ENCODE results near the gene UGT1A5.
"Not testable (repeated sequence)": the region's sequence is repeated elsewhere in the genome, so short reads cannot be mapped to it uniquely, and the experiment has no call there.

UGT1A5 gene

DNA sequence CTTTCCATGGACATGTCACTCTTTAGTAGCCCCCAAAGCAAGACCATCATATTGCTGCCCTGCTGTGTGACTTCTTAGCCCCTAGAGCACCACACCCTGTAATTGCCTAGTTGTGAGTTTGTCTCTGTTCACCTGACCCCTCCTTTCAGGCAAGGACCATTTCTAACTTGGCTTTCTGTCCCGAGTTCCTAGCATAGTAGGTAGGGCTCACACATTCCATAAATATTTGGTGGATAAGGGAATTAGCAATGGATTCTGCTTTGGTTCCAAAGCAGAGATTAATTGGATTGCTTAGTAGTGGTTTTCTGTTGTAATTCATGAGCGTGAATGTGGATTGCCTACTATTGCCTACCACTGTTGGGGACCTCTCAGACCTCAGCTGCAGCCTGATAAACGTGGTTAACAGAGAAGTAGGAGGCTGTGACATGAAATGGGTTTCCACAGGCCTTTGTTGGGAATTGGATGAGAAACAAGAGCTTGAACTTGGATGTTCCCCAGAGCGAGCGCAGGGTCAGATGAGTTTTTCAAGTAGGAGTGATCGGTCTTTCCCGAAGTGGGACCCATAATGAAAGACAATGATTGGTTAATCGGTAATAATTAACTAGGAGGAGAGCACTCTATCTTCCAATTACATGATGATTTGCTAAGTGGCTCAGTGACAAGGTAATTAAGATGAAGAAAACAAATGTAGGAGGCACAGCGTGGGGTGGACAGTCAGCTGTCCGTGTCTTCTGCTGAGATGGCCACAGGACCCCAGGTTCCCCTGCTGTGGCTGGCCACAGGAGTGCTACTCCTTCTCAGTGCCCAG is 34.0 kb downstream of the UGT1A5 start:
- Histone ChIP-seq H3K36me3 (ENCODE audit: control insufficient read depth, insufficient read depth, low read length) (no peaks in the 10 kb centered on the region), H3K9ac (ENCODE audit: low read depth, low read length) (no peak overlapping the region), H3K4me3 (ENCODE audit: low read depth, low read length) (no peak overlapping the region), H3K27me3 (ENCODE audit: control insufficient read depth, insufficient read depth, low read length) (no peaks in the 10 kb centered on the region), H3K27ac (ENCODE audit: low read depth, low read length) (no peak overlapping the region), H3K9me3 (ENCODE audit: control insufficient read depth, insufficient read depth, low read length) (peaks cover 34% of the 10 kb centered on the region), H3K4me1 (ENCODE audit: control insufficient read depth, insufficient read depth, low read length) (no peaks in the 10 kb centered on the region)

- Histone ChIP-seq H3K27me3 (ENCODE audit: control insufficient read depth, insufficient read depth, low read length) (no peaks in the 10 kb centered on the region), H3K4me3 (ENCODE audit: low read depth, low read length) (no peak overlapping the region), H3K9me3 (ENCODE audit: control insufficient read depth, insufficient read depth, low read length) (peaks cover 32% of the 10 kb centered on the region), H3K27ac (ENCODE audit: low read depth, low read length) (no peak overlapping the region), H3K36me3 (ENCODE audit: control insufficient read depth, insufficient read depth, low read length) (no peaks in the 10 kb centered on the region), H3K4me1 (ENCODE audit: control insufficient read depth, insufficient read depth, low read length) (no peaks in the 10 kb centered on the region), H3K9ac (ENCODE audit: low read depth, low read length) (no peak overlapping the region)
Measured at GRCh38 chr2:233747283-233747544, 34.5 kb downstream of the UGT1A5 start.

DNA sequence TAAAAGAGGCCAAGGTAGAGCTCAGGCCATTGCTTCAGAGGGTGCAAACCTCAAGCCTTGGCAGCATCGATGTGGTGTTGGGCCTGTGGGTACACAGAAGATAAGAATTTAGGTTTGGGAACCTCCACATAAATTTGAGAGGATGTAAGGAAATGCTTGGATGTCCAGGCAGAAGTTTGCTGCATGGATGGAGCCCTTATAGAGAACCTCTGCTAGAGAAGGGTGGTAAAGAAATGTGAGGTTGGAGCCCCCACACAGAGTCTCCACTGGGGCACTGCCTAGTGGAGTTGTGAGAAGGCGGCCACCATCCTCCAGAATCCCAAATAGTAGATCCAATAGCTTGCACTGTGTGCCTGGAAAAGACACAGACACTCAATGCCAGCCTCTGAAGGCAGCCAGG is 38.0 kb downstream of the UGT1A5 start:
- H3K4me1 ChIP-seq (ENCODE audit: control insufficient read depth, insufficient read depth, low read length); H3K4me3 ChIP-seq (ENCODE audit: low read depth, low read length); H3K27ac ChIP-seq (ENCODE audit: low read depth, low read length); H3K9ac ChIP-seq (ENCODE audit: low read depth, low read length); H3K27me3 ChIP-seq (ENCODE audit: control insufficient read depth, insufficient read depth, low read length); H3K36me3 ChIP-seq (ENCODE audit: control insufficient read depth, insufficient read depth, low read length): not testable (repeated sequence)
- H3K9me3 ChIP-seq (ENCODE audit: control insufficient read depth, insufficient read depth, low read length) = peaks cover 28% of the 10 kb centered on the region

GRCh38 chr2:233751212-233752009 is 38.7 kb downstream of the UGT1A5 start:
- H3K9me3 ChIP-seq (ENCODE audit: control insufficient read depth, insufficient read depth, low read length) = peaks cover 28% of the 10 kb centered on the region
- not testable (repeated sequence) for H3K9ac ChIP-seq (ENCODE audit: low read depth, low read length); H3K36me3 ChIP-seq (ENCODE audit: control insufficient read depth, insufficient read depth, low read length); H3K27ac ChIP-seq (ENCODE audit: low read depth, low read length); H3K27me3 ChIP-seq (ENCODE audit: control insufficient read depth, insufficient read depth, low read length); H3K4me3 ChIP-seq (ENCODE audit: low read depth, low read length); H3K4me1 ChIP-seq (ENCODE audit: control insufficient read depth, insufficient read depth, low read length)

DNA sequence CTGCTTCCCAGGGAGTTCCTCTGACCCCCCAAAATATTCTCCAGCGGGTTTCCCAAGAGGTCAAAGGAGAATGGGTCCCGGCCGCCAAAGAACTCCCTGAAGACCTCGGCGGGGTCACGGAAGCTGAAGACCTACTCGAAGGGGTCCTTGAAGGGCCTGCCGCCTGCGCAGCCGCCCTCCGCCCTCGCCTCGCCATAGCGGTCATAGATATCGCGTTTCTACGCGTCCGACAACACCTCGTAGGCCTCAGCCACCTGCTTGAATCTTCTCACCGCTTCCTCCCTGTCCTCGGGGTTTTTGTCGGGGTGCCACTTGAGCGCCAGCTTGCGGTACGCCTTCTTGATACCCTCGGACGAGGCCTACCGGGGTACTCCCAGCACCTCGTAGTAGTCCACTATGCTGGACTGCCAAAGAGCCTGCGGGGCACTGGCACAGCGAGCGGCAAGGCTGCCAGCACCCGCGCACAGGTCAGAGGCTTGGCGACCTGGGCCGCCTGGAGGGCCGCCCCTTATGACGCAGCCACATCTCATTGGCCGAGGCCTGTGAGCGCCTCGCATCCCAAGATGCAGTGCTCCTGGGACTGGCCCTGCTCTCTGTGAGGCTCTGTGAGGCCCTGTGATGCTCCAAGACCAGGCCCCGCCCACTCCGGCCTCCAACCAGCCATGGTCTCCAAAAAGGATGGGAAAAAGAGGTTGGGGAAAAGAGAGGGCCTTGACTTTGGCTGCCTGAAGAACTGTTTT is 42.3 kb downstream of the UGT1A5 start:
- H3K4me1 ChIP-seq (ENCODE audit: control insufficient read depth, insufficient read depth, low read length) = no peaks in the 10 kb centered on the region
- no peaks in the 10 kb centered on the region for H3K36me3 ChIP-seq (ENCODE audit: control insufficient read depth, insufficient read depth, low read length)
- H3K27me3 ChIP-seq (ENCODE audit: control insufficient read depth, insufficient read depth, low read length) = no peaks in the 10 kb centered on the region
- peaks cover 26% of the 10 kb centered on the region for H3K9me3 ChIP-seq (ENCODE audit: control insufficient read depth, insufficient read depth, low read length)
- H3K27ac ChIP-seq (ENCODE audit: low read depth, low read length) = no peak overlapping the region
- H3K9ac ChIP-seq (ENCODE audit: low read depth, low read length) = no peak overlapping the region
- no peak overlapping the region for H3K4me3 ChIP-seq (ENCODE audit: low read depth, low read length)

DNA sequence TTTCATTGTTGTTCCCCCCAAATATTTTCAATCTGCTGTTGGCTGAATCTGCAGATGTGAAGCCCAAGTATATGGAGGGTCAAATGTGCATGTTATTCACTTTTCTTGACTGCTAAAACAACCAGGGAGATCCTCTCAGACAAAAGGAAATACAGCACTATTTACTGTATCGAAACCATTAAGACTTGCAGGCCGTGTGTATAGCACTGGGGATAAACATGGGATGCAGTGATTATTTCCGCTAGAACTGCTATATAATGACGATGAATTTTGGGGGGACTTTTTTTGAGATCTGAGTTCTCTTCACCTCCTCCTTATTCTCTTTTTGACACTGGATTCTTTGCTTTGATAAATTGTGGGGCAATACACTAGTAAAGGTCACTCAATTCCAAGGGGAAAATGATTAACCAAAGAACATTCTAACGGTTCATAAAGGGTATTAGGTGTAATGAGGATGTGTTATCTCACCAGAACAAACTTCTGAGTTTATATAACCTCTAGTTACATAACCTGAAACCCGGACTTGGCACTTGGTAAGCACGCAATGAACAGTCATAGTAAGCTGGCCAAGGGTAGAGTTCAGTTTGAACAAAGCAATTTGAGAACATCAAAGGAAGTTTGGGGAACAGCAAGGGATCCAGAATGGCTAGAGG is 43.8 kb downstream of the UGT1A5 start:
- Histone ChIP-seq H3K4me1 (ENCODE audit: control insufficient read depth, insufficient read depth, low read length) (no peaks in the 10 kb centered on the region), H3K27me3 (ENCODE audit: control insufficient read depth, insufficient read depth, low read length) (no peaks in the 10 kb centered on the region), H3K4me3 (ENCODE audit: low read depth, low read length) (no peak overlapping the region), H3K9ac (ENCODE audit: low read depth, low read length) (no peak overlapping the region), H3K36me3 (ENCODE audit: control insufficient read depth, insufficient read depth, low read length) (no peaks in the 10 kb centered on the region), H3K27ac (ENCODE audit: low read depth, low read length) (no peak overlapping the region), H3K9me3 (ENCODE audit: control insufficient read depth, insufficient read depth, low read length) (peaks cover 21% of the 10 kb centered on the region)

GRCh38 chr2:233758141-233758540 is 45.4 kb downstream of the UGT1A5 start:
- no peaks in the 10 kb centered on the region for H3K27me3 ChIP-seq (ENCODE audit: control insufficient read depth, insufficient read depth, low read length)

GRCh38 chr2:233758849-233759248 is 46.1 kb downstream of the UGT1A5 start:
- Histone ChIP-seq H3K27me3 (ENCODE audit: control insufficient read depth, insufficient read depth, low read length) (no peaks in the 10 kb centered on the region), H3K4me1 (ENCODE audit: control insufficient read depth, insufficient read depth, low read length) (no peaks in the 10 kb centered on the region), H3K9me3 (ENCODE audit: control insufficient read depth, insufficient read depth, low read length) (peaks cover 15% of the 10 kb centered on the region), H3K9ac (ENCODE audit: low read depth, low read length) (no peak overlapping the region), H3K4me3 (ENCODE audit: low read depth, low read length) (no peak overlapping the region), H3K36me3 (ENCODE audit: control insufficient read depth, insufficient read depth, low read length) (no peaks in the 10 kb centered on the region), H3K27ac (ENCODE audit: low read depth, low read length) (no peak overlapping the region)

More at GRCh38 chr2:233758141-233758540, 45.4 kb downstream of the UGT1A5 start:
- Histone ChIP-seq H3K4me3 (ENCODE audit: low read depth, low read length) (no peak overlapping the region), H3K4me1 (ENCODE audit: control insufficient read depth, insufficient read depth, low read length) (no peaks in the 10 kb centered on the region), H3K9me3 (ENCODE audit: control insufficient read depth, insufficient read depth, low read length) (peaks cover 19% of the 10 kb centered on the region), H3K27ac (ENCODE audit: low read depth, low read length) (no peak overlapping the region), H3K36me3 (ENCODE audit: control insufficient read depth, insufficient read depth, low read length) (no peaks in the 10 kb centered on the region), H3K9ac (ENCODE audit: low read depth, low read length) (no peak overlapping the region)

- Histone ChIP-seq H3K4me1 (ENCODE audit: control insufficient read depth, insufficient read depth, low read length) (no peaks in the 10 kb centered on the region), H3K36me3 (ENCODE audit: control insufficient read depth, insufficient read depth, low read length) (no peaks in the 10 kb centered on the region), H3K27me3 (ENCODE audit: control insufficient read depth, insufficient read depth, low read length) (no peaks in the 10 kb centered on the region), H3K4me3 (ENCODE audit: low read depth, low read length) (no peak within 1 kb of the TSS), H3K27ac (ENCODE audit: low read depth, low read length) (no peak within 1 kb of the TSS), H3K9me3 (ENCODE audit: control insufficient read depth, insufficient read depth, low read length) (peaks cover 15% of the 10 kb centered on the region; the same call in 1 of the 2 replicates), H3K9ac (ENCODE audit: low read depth, low read length) (no peak within 1 kb of the TSS)
Measured at GRCh38 chr2:233760043-233760442, 47.3 kb downstream of the UGT1A5 start, which contains the start of gene UGT1A1. TSS of gene UGT1A1 (plus strand) at chr2:233760270. CDS start at chr2:233760288, 18 bp downstream.

DNA sequence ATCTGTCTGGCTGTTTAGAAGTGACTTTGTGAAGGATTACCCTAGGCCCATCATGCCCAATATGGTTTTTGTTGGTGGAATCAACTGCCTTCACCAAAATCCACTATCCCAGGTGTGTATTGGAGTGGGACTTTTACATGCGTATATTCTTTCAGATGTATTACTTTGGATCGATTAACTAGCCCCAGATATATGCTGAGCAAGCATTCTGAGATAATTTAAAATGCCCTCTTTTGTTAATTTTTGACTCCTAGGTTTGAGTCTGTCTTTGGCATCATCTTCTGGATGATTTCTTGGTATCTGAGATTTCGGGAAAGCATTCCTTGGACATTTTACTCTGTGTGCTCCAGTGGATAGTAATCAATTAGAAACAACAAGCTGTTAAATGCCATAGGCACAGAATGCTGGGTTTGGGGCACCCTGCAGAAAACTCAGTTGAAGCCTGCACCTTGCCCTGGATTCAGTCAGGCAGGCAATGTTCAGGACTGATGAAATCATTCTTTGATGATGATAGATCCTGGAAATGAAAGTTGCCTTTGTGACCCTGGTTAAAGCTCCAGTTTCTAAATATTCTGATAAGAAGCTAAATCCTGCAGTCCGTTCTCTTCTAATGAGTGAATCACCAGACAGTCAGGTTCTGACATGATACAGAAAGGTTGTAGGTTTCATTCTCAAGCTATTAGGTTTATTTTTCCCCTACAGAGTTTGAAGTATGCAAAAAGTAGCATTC is 48.5 kb downstream of the UGT1A5 start:
- Histone ChIP-seq H3K9ac (ENCODE audit: low read depth, low read length) (no peak overlapping the region), H3K27me3 (ENCODE audit: control insufficient read depth, insufficient read depth, low read length) (no peaks in the 10 kb centered on the region), H3K4me1 (ENCODE audit: control insufficient read depth, insufficient read depth, low read length) (no peaks in the 10 kb centered on the region), H3K9me3 (ENCODE audit: control insufficient read depth, insufficient read depth, low read length) (peaks cover 15% of the 10 kb centered on the region; the same call in 1 of the 2 replicates), H3K36me3 (ENCODE audit: control insufficient read depth, insufficient read depth, low read length) (no peaks in the 10 kb centered on the region), H3K4me3 (ENCODE audit: low read depth, low read length) (no peak overlapping the region), H3K27ac (ENCODE audit: low read depth, low read length) (no peak overlapping the region)

Data from HUES48 (cell line).